Astrocyte of the cerebellum (primary cell): ENCODE data around the gene LCN12.
A peak's percentile ranks its signal among the peaks of the same experiment; 100 is the strongest.

ENCODE experiments used
- DNase-seq: peaks from one replicate; pipeline ENCODE4 v3.0.0-alpha.2; 2011; ENCODE audit warnings: low read depth
- H3K4me3 ChIP-seq: 2 replicates; pipeline ENCODE4 v1.5.1; 2011; ENCODE audit warnings: mild to moderate bottlenecking, low read depth, low read length, moderate library complexity
- CTCF ChIP-seq: IDR thresholded peaks from 2 replicates; pipeline ENCODE4 v1.5.1; 2012; ENCODE audit warnings: low read length, low read depth, moderate library complexity, mild to moderate bottlenecking; ENCODE audit errors: missing control alignments
- in situ Hi-C: cut with HindIII; loops from 2 replicates; pipeline ENCODE4 v1.10.0; 2017; ENCODE audit warnings: low sequenced_read_pairs

The LCN12 gene

GRCh38 chr9:136978073-136978864 is 26.2 kb downstream of the LCN12 start:
- in situ Hi-C loops = no loop called here
- peak overlapping the region; percentile 40 for H3K4me3 ChIP-seq
- no peak for TF ChIP-seq CTCF
- DNase-seq = no peak

- H3K4me3 ChIP-seq = no peak overlapping the region
- in situ Hi-C loops = no loop called here
- no peak for DNase-seq
- TF ChIP-seq CTCF = no peak
Observed at GRCh38 chr9:136978865-136979544, 26.9 kb downstream of the LCN12 start.

GRCh38 chr9:136979769-136980587 is 27.9 kb downstream of the LCN12 start:
- H3K4me3 ChIP-seq = no peak overlapping the region
- no peak for DNase-seq
- in situ Hi-C loops = no loop called here
- no peak for TF ChIP-seq CTCF

- TF ChIP-seq CTCF = no peak
- in situ Hi-C loops = no loop called here
- no peak for DNase-seq
- H3K4me3 ChIP-seq = no peak overlapping the region
Observed at GRCh38 chr9:136980669-136981478, 28.8 kb downstream of the LCN12 start.

- DNase-seq = no peak
- no peak for TF ChIP-seq CTCF
- in situ Hi-C loops = no loop called here
- H3K4me3 ChIP-seq = no peak overlapping the region
Observed at GRCh38 chr9:136981588-136982231, 29.6 kb downstream of the LCN12 start.
